Fibroblast of lung (primary cell): ENCODE measurements around the gene HIBADH. TPM values are rescaled to one million over a fixed set of nuclear protein-coding genes. Genes with fewer than 3 reads are reported as not detected.

Source experiments
- DNase-seq, 2 donors: peaks; one replicate each; pipeline versions ENCODE4 v3.0.0 to v3.0.0-alpha.2; 2010; ENCODE audit warnings: low read depth in 2 of 2
- H2AFZ ChIP-seq: 2 replicates; pipeline ENCODE4 v1.5.1; 2012; ENCODE audit warnings: low read length, control low read depth, inconsistent platforms
- H3K27ac ChIP-seq: 2 replicates; pipeline ENCODE4 v1.5.1; 2011; ENCODE audit warnings: low read length, control low read depth; ENCODE audit not compliant: insufficient read depth
- H3K27me3 ChIP-seq: 2 replicates; pipeline ENCODE4 v1.5.1; 2011; ENCODE audit warnings: mild to moderate bottlenecking, low read length; ENCODE audit not compliant: control insufficient read depth, insufficient read depth
- H3K36me3 ChIP-seq: 2 replicates; pipeline ENCODE4 v1.5.1; 2011; ENCODE audit warnings: low read length; ENCODE audit not compliant: control insufficient read depth, insufficient read depth
- H3K4me1 ChIP-seq: 2 replicates; pipeline ENCODE4 v1.5.1; 2011; ENCODE audit warnings: low read length; ENCODE audit not compliant: control insufficient read depth, insufficient read depth; ENCODE audit errors: extremely low read depth
- H3K4me2 ChIP-seq: 2 replicates; pipeline ENCODE4 v1.5.1; 2011; ENCODE audit warnings: low read length, control low read depth; ENCODE audit not compliant: insufficient read depth; ENCODE audit errors: extremely low read depth
- H3K4me3 ChIP-seq, 4 experiments: fragments of 200-600 bp in 1 of 4; sonication (generic) in 1 of 4; replicated peaks in 1 of 4; 2 replicates each; pipeline ENCODE4 v1.5.1; 2011 to 2016; ENCODE audit warnings: low read length in 4 of 4, low read depth in 3 of 4, mild to moderate bottlenecking in 3 of 4, control low read depth in 2 of 4, inconsistent platforms in 1 of 4, mixed read lengths in 1 of 4; ENCODE audit not compliant: insufficient read depth in 1 of 4; ENCODE audit errors: control extremely low read depth in 1 of 4
- H3K79me2 ChIP-seq: 2 replicates; pipeline ENCODE4 v1.5.1; 2012; ENCODE audit warnings: mild to moderate bottlenecking, low read length, inconsistent platforms; ENCODE audit not compliant: control insufficient read depth, insufficient read depth
- H3K9ac ChIP-seq: 2 replicates; pipeline ENCODE4 v1.5.1; 2011; ENCODE audit warnings: mild to moderate bottlenecking, low read length, control low read depth; ENCODE audit not compliant: insufficient read depth
- H3K9me3 ChIP-seq: 2 replicates; pipeline ENCODE4 v1.5.1; 2012; ENCODE audit warnings: low read depth, low read length; ENCODE audit not compliant: control insufficient read depth, insufficient read depth
- H4K20me1 ChIP-seq: 2 replicates; pipeline ENCODE4 v1.5.1; 2011; ENCODE audit warnings: low read length; ENCODE audit not compliant: control insufficient read depth, insufficient read depth; ENCODE audit errors: extremely low read depth
- CTCF ChIP-seq, 2 donors: IDR thresholded peaks in 1 of 2; conservative IDR thresholded peaks in 1 of 2; 1 replicate in 1 of 2; 2 replicates in 1 of 2; pipeline ENCODE4 v1.5.1; 2011 to 2012; ENCODE audit warnings: low read length in 2 of 2, control low read depth in 1 of 2, inconsistent platforms in 1 of 2, low read depth in 1 of 2, mild to moderate bottlenecking in 1 of 2
- EZH2 ChIP-seq: IDR thresholded peaks from 2 replicates; pipeline ENCODE4 v1.5.1; 2012; ENCODE audit warnings: low read length, control low read depth, mild to moderate bottlenecking; ENCODE audit errors: missing control alignments
- polyA plus RNA-seq, 2 donors: library from polyadenylated mRNA; depleted of rRNA in 1 of 2; stranded (reverse) in 1 of 2; unstranded in 1 of 2; fragments of >200 nt; gene quantifications; 2 replicates each; pipeline ENCODE4 v1.2.1, GENCODE V29; 2011 to 2012; ENCODE audit warnings: missing spikeins in 1 of 2
- total RNA-seq: library from RNA; depleted of rRNA; stranded (reverse); fragments of >200 nt; gene quantifications from 2 replicates; pipeline ENCODE4 v1.2.1, GENCODE V29; 2014

The HIBADH gene
- total and polyA plus RNA-seq, 2 donors (not counting 1 experiment from before 2014, with no cell fraction given) = 88.7 to 96.0 TPM

GRCh38 chr7:27656724-27657123 is 6.0 kb downstream of the HIBADH start:
- H3K4me1 ChIP-seq = no peaks in the 10 kb centered on the region
- H3K27ac ChIP-seq = no peak overlapping the region
- no peak overlapping the region for H2AFZ ChIP-seq
- no peaks in the 10 kb centered on the region for H3K9me3 ChIP-seq
- H3K27me3 ChIP-seq = no peaks in the 10 kb centered on the region
- H3K36me3 ChIP-seq = no peaks in the 10 kb centered on the region
- H4K20me1 ChIP-seq = no peaks in the 10 kb centered on the region
- TF ChIP-seq EZH2 (no peak), CTCF (conservative IDR thresholded peaks at IDR 0.05 in 1 of 2, IDR thresholded peaks at IDR 0.05 in 1 of 2; ENCODE audit: low read depth in 1 of 2, low read length in 2 of 2) (no peak)
- H3K4me2 ChIP-seq = no peak overlapping the region
- peaks cover under 1% of the 10 kb centered on the region for H3K79me2 ChIP-seq
- no peak overlapping the region for H3K9ac ChIP-seq
- no peak for DNase-seq
- H3K4me3 ChIP-seq = no peak overlapping the region

GRCh38 chr7:27655184-27655583 is 7.5 kb downstream of the HIBADH start:
- DNase-seq = no peak
- no peak overlapping the region for H2AFZ ChIP-seq
- H3K4me3 ChIP-seq = no peak overlapping the region
- H3K27me3 ChIP-seq = no peaks in the 10 kb centered on the region
- no peaks in the 10 kb centered on the region for H3K36me3 ChIP-seq
- no peak overlapping the region for H3K27ac ChIP-seq
- H3K4me2 ChIP-seq = no peak overlapping the region
- H3K4me1 ChIP-seq = no peaks in the 10 kb centered on the region
- H4K20me1 ChIP-seq = no peaks in the 10 kb centered on the region
- TF ChIP-seq EZH2 (no peak), CTCF (conservative IDR thresholded peaks at IDR 0.05 in 1 of 2, IDR thresholded peaks at IDR 0.05 in 1 of 2; ENCODE audit: low read depth in 1 of 2, low read length in 2 of 2) (no peak)
- H3K9me3 ChIP-seq = no peaks in the 10 kb centered on the region
- H3K9ac ChIP-seq = no peak overlapping the region
- no peaks in the 10 kb centered on the region for H3K79me2 ChIP-seq

- H2AFZ ChIP-seq = no peak overlapping the region
These were observed 10.2 kb downstream of the HIBADH start for GRCh38 chr7:27652518-27652917.

More at GRCh38 chr7:27652518-27652917, 10.2 kb downstream of the HIBADH start:
- Histone ChIP-seq H3K9me3 (no peaks in the 10 kb centered on the region), H3K27me3 (no peaks in the 10 kb centered on the region), H3K4me1 (no peaks in the 10 kb centered on the region), H3K4me2 (no peak overlapping the region), H3K36me3 (no peaks in the 10 kb centered on the region), H4K20me1 (no peaks in the 10 kb centered on the region), H3K27ac (no peak overlapping the region), H3K4me3 (no peak overlapping the region), H3K79me2 (no peaks in the 10 kb centered on the region), H3K9ac (no peak overlapping the region)
- TF ChIP-seq EZH2 = no peak
- TF ChIP-seq CTCF (conservative IDR thresholded peaks at IDR 0.05 in 1 of 2, IDR thresholded peaks at IDR 0.05 in 1 of 2; ENCODE audit: low read depth in 1 of 2, low read length in 2 of 2) = no peak
- no peak for DNase-seq
